PC-9 (cell line): Measurements from ENCODE around the gene PHACTR3. TPM values are rescaled to one million over a fixed set of nuclear protein-coding genes. Genes with fewer than 3 reads are reported as not detected.
A peak's percentile ranks its signal among the peaks of the same experiment; 100 is the strongest.

ENCODE experiments used
- BruUV-seq: library from RNA; stranded (reverse); fragments of 400-500 nt; replicated peaks from 2 replicates; lab custom pipeline; 2021; lab: Mats Ljungman, UMichigan
- CTCF ChIA-PET: fragments of 300-600 bp; sonication (Branson Sonifier 250); formaldehyde crosslinking; loops from one replicate; lab custom pipeline; 2022; ENCODE audit warnings: antibody characterized with exemption; lab: Charles Lee
- POLR2A ChIA-PET: fragments of 300-600 bp; sonication (Branson Sonifier 250); formaldehyde crosslinking; loops from one replicate; lab custom pipeline; 2022; ENCODE audit warnings: antibody characterized with exemption; ENCODE audit not compliant: unreplicated experiment; lab: Charles Lee
- DNase-seq, 2 experiments: peaks; one replicate each; pipeline versions ENCODE4 v3.0.0 to v3.0.0-alpha.2; 2015 to 2022; ENCODE audit warnings: mixed read lengths in 1 of 2
- H2AFZ ChIP-seq: fragments of 200-600 bp; sonication (generic); 2 replicates; pipeline ENCODE4 v1.8.1; 2017; ENCODE audit warnings: antibody characterized with exemption
- H3F3A ChIP-seq: fragments of 200-600 bp; sonication (generic); 2 replicates; pipeline ENCODE4 v1.8.1; 2017; ENCODE audit warnings: antibody characterized with exemption, mild to moderate bottlenecking, low read depth; ENCODE audit not compliant: insufficient read depth
- H3K27ac ChIP-seq: fragments of 200-600 bp; sonication (generic); 2 replicates; pipeline ENCODE4 v1.6.1; 2016; ENCODE audit warnings: mixed run types
- H3K27me3 ChIP-seq: fragments of 200-600 bp; sonication (generic); 2 replicates; pipeline ENCODE4 v1.6.1; 2016; ENCODE audit warnings: low read depth, mixed run types; ENCODE audit not compliant: insufficient read depth
- H3K36me3 ChIP-seq: fragments of 200-600 bp; sonication (generic); 2 replicates; pipeline ENCODE4 v1.6.1; 2016; ENCODE audit warnings: low read depth, mixed run types
- H3K4me1 ChIP-seq: fragments of 200-600 bp; sonication (generic); replicated peaks from 2 replicates; pipeline ENCODE4 v1.6.1; 2016; ENCODE audit warnings: mixed run types; ENCODE audit not compliant: insufficient read depth
- H3K4me2 ChIP-seq: fragments of 200-600 bp; sonication (generic); 2 replicates; pipeline ENCODE4 v1.6.1; 2017; ENCODE audit warnings: mixed run types
- H3K4me3 ChIP-seq: fragments of 200-600 bp; sonication (generic); 2 replicates; pipeline ENCODE4 v1.6.1; 2016; ENCODE audit warnings: mixed run types
- H3K79me2 ChIP-seq: fragments of 200-600 bp; sonication (generic); 2 replicates; pipeline ENCODE4 v1.6.1; 2017; ENCODE audit warnings: low read depth, mixed run types
- H3K9me2 ChIP-seq: fragments of 200-600 bp; sonication (generic); 2 replicates; pipeline ENCODE4 v1.8.1; 2017; ENCODE audit warnings: mild to moderate bottlenecking; ENCODE audit not compliant: insufficient read depth
- H3K9me3 ChIP-seq: fragments of 200-600 bp; sonication (generic); 2 replicates; pipeline ENCODE4 v1.8.1; 2016; ENCODE audit warnings: low read depth; ENCODE audit not compliant: insufficient read depth
- H4K20me1 ChIP-seq: fragments of 200-600 bp; sonication (generic); 2 replicates; pipeline ENCODE4 v1.8.1; 2017; ENCODE audit not compliant: insufficient read depth
- EZH2 ChIP-seq: fragments of 200-600 bp; sonication (generic); IDR thresholded peaks from 2 replicates; pipeline ENCODE4 v1.8.0; 2017; ENCODE audit warnings: antibody characterized with exemption, low read depth
- intact Hi-C: fragments of 100-400 bp; cut with micrococcal nuclease; formaldehyde crosslinking; loops from one replicate; pipeline ENCODE4 v1.10.0; 2022; ENCODE audit not compliant: unreplicated experiment
- total RNA-seq: library from RNA; stranded (reverse); gene quantifications from 2 replicates; pipeline ENCODE4 v1.2.3, GENCODE V29; 2021
- TF ChIP-seq, protein P1 (sequence below): fragments of 200-600 bp; sonication (generic); conservative IDR thresholded peaks from 2 replicates; pipeline ENCODE4 v1.6.1; 2017; ENCODE audit warnings: mixed run types, antibody characterized with exemption, mild to moderate bottlenecking, moderate library complexity

PHACTR3 gene
- total RNA-seq, 1 experiment from 2014 or later, result 0.41 TPM

DNA sequence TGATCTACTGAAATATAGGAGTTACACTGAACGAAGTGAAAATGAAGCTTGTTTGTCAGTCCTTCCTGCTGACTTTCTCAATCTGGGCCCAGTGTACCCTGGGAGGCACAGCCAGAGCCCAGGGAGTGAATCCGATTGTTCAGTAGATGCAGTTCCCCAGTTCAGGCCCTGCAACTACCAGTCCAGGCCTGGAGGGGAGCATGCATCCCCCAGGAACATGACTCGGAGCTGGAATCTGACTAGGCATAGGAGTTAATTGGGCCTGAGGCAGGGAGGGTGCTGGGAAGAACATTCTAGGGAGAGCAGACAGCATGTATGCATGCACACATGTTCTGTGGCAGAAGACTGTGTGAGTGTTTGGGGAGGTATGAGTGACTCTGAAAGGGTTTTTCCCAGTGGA, 42.1 kb downstream of the PHACTR3 start:
- no peaks in the 10 kb centered on the region for H3K36me3 ChIP-seq
- H3K9me2 ChIP-seq, result no peaks in the 10 kb centered on the region
- H3K27me3 ChIP-seq, result peaks cover 53% of the 10 kb centered on the region
- H3K4me2 ChIP-seq, result no peak overlapping the region
- TF ChIP-seq EZH2, result no peak
- TF ChIP-seq, protein P1, sequence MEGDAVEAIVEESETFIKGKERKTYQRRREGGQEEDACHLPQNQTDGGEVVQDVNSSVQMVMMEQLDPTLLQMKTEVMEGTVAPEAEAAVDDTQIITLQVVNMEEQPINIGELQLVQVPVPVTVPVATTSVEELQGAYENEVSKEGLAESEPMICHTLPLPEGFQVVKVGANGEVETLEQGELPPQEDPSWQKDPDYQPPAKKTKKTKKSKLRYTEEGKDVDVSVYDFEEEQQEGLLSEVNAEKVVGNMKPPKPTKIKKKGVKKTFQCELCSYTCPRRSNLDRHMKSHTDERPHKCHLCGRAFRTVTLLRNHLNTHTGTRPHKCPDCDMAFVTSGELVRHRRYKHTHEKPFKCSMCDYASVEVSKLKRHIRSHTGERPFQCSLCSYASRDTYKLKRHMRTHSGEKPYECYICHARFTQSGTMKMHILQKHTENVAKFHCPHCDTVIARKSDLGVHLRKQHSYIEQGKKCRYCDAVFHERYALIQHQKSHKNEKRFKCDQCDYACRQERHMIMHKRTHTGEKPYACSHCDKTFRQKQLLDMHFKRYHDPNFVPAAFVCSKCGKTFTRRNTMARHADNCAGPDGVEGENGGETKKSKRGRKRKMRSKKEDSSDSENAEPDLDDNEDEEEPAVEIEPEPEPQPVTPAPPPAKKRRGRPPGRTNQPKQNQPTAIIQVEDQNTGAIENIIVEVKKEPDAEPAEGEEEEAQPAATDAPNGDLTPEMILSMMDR, result no peak
- no peaks in the 10 kb centered on the region for H3K4me1 ChIP-seq
- H3F3A ChIP-seq, result no peaks in the 10 kb centered on the region
- H4K20me1 ChIP-seq, result no peaks in the 10 kb centered on the region
- H3K9me3 ChIP-seq, result no peaks in the 10 kb centered on the region
- H3K27ac ChIP-seq, result no peak overlapping the region
- no peak overlapping the region for H2AFZ ChIP-seq
- H3K79me2 ChIP-seq, result no peaks in the 10 kb centered on the region
- ChIA-PET POLR2A (no interaction called here), CTCF (no interaction called here)
- peak in 1 of 2 experiments; percentile 21 for DNase-seq
- H3K4me3 ChIP-seq, result no peak overlapping the region
- intact Hi-C loops, result no loop called here
- no TSS peak for BruUV-seq

GRCh38 chr20:59647271-59647670, 42.9 kb downstream of the PHACTR3 start:
- TF ChIP-seq, protein P1, result no peak
- TF ChIP-seq EZH2, result no peak
- intact Hi-C loops, result no loop called here
- no peaks in the 10 kb centered on the region for H3F3A ChIP-seq
- ChIA-PET CTCF (no interaction called here), POLR2A (no interaction called here)
- H3K4me2 ChIP-seq, result no peak overlapping the region
- no peaks in the 10 kb centered on the region for H3K36me3 ChIP-seq
- no peak overlapping the region for H3K4me3 ChIP-seq
- no peak overlapping the region for H3K27ac ChIP-seq
- no peaks in the 10 kb centered on the region for H3K79me2 ChIP-seq
- no peak for DNase-seq
- H2AFZ ChIP-seq, result no peak overlapping the region
- H3K27me3 ChIP-seq, result peaks cover 47% of the 10 kb centered on the region
- H3K9me3 ChIP-seq, result no peaks in the 10 kb centered on the region
- no peaks in the 10 kb centered on the region for H3K4me1 ChIP-seq
- no peaks in the 10 kb centered on the region for H4K20me1 ChIP-seq
- no TSS peak for BruUV-seq
- no peaks in the 10 kb centered on the region for H3K9me2 ChIP-seq

GRCh38 chr20:59648466-59649070, 44.2 kb downstream of the PHACTR3 start:
- H3F3A ChIP-seq, result no peaks in the 10 kb centered on the region
- intact Hi-C loops, result no loop called here
- no peaks in the 10 kb centered on the region for H3K4me1 ChIP-seq
- H3K4me3 ChIP-seq, result no peak overlapping the region
- no peaks in the 10 kb centered on the region for H3K79me2 ChIP-seq
- no TSS peak for BruUV-seq
- H2AFZ ChIP-seq, result no peak overlapping the region
- DNase-seq, result no peak
- H4K20me1 ChIP-seq, result no peaks in the 10 kb centered on the region
- no peaks in the 10 kb centered on the region for H3K9me2 ChIP-seq
- no peaks in the 10 kb centered on the region for H3K36me3 ChIP-seq
- POLR2A ChIA-PET, result no interaction called here
- TF ChIP-seq EZH2, result no peak
- TF ChIP-seq, protein P1, result no peak
- no peak overlapping the region for H3K4me2 ChIP-seq
- H3K27ac ChIP-seq, result no peak overlapping the region
- peaks cover 34% of the 10 kb centered on the region for H3K27me3 ChIP-seq
- CTCF ChIA-PET, result no interaction called here
- H3K9me3 ChIP-seq, result no peaks in the 10 kb centered on the region
